ENCODE results near the gene KCNH2. TPM values are rescaled to one million over a fixed set of nuclear protein-coding genes. Genes with fewer than 3 reads are reported as not detected.

KCNH2 gene
- total RNA-seq, 1 experiment from 2014 or later = 0.09 TPM

- Mint-ChIP-seq H3K27me3 (ENCODE audit: insufficient read depth, unreplicated experiment) (peaks cover 29% of the 10 kb centered on the region), H3K9me3 (ENCODE audit: unreplicated experiment) (no peaks in the 10 kb centered on the region), H3K4me1 (ENCODE audit: insufficient read depth, unreplicated experiment) (peaks cover 14% of the 10 kb centered on the region), H3K36me3 (ENCODE audit: insufficient read depth, unreplicated experiment) (no peaks in the 10 kb centered on the region), H3K4me3 (ENCODE audit: unreplicated experiment) (peak overlapping the region; percentile 66), H3K27ac (ENCODE audit: low read depth, unreplicated experiment) (no peak overlapping the region)
- no peak for DNase-seq (ENCODE audit: unreplicated experiment)
- POLR2A ChIA-PET = interaction anchor here (0.6 kb wide), 1 partner anchor 23 kb away, joined by 3 read pairs; no protein-coding TSS in a partner anchor
- intact Hi-C loops (cut with micrococcal nuclease) = no loop called here
- CTCF ChIA-PET = interaction anchor here (0.6 to 1.3 kb wide), 6 partner anchors 11 to 1583 kb away, joined by 3 read pairs; no protein-coding TSS in a partner anchor
- BruUV-seq (replicated peaks) = no TSS peak
- peak; percentile 18 for TF ChIP-seq CTCF (IDR thresholded peaks at IDR 0.05; ENCODE audit: unreplicated experiment)
Measured at GRCh38 chr7:150974468-150975391, 3.4 kb downstream of the KCNH2 start.

GRCh38 chr7:150973571-150974451 is 4.3 kb downstream of the KCNH2 start:
- H3K9me3 Mint-ChIP-seq (ENCODE audit: unreplicated experiment) = no peaks in the 10 kb centered on the region
- BruUV-seq (replicated peaks) = no TSS peak
- H3K4me1 Mint-ChIP-seq (ENCODE audit: insufficient read depth, unreplicated experiment) = peaks cover 11% of the 10 kb centered on the region
- peak overlapping the region; percentile 66 for H3K4me3 Mint-ChIP-seq (ENCODE audit: unreplicated experiment)
- ChIA-PET POLR2A (interaction anchor here (0.6 kb wide), 1 partner anchor 22 kb away, joined by 3 read pairs; no protein-coding TSS in a partner anchor), CTCF (interaction anchor here (0.7 to 1.3 kb wide), 3 partner anchors 61 to 1307 kb away, joined by 3 read pairs; no protein-coding TSS in a partner anchor)
- no peak for TF ChIP-seq CTCF (IDR thresholded peaks at IDR 0.05; ENCODE audit: unreplicated experiment)
- DNase-seq (ENCODE audit: unreplicated experiment) = no peak
- no peak overlapping the region for H3K27ac Mint-ChIP-seq (ENCODE audit: low read depth, unreplicated experiment)
- H3K27me3 Mint-ChIP-seq (ENCODE audit: insufficient read depth, unreplicated experiment) = peaks cover 22% of the 10 kb centered on the region
- intact Hi-C loops (cut with micrococcal nuclease) = no loop called here
- H3K36me3 Mint-ChIP-seq (ENCODE audit: insufficient read depth, unreplicated experiment) = no peaks in the 10 kb centered on the region

GRCh38 chr7:150972741-150973140 is 5.4 kb downstream of the KCNH2 start:
- Mint-ChIP-seq H3K27ac (ENCODE audit: low read depth, unreplicated experiment) (no peak overlapping the region), H3K4me3 (ENCODE audit: unreplicated experiment) (no peak overlapping the region), H3K27me3 (ENCODE audit: insufficient read depth, unreplicated experiment) (peaks cover 24% of the 10 kb centered on the region), H3K9me3 (ENCODE audit: unreplicated experiment) (no peaks in the 10 kb centered on the region), H3K36me3 (ENCODE audit: insufficient read depth, unreplicated experiment) (no peaks in the 10 kb centered on the region), H3K4me1 (ENCODE audit: insufficient read depth, unreplicated experiment) (peaks cover 8% of the 10 kb centered on the region)
- BruUV-seq (replicated peaks) = no TSS peak
- ChIA-PET POLR2A (no interaction called here), CTCF (interaction anchor here (0.9 to 1.3 kb wide), 2 partner anchors 60 to 75 kb away, joined by 3 read pairs; no protein-coding TSS in a partner anchor)
- intact Hi-C loops (cut with micrococcal nuclease) = no loop called here
- TF ChIP-seq CTCF (IDR thresholded peaks at IDR 0.05; ENCODE audit: unreplicated experiment) = no peak
- DNase-seq (ENCODE audit: unreplicated experiment) = no peak
